ENCODE measurements around the gene CNKSR2.

DNA sequence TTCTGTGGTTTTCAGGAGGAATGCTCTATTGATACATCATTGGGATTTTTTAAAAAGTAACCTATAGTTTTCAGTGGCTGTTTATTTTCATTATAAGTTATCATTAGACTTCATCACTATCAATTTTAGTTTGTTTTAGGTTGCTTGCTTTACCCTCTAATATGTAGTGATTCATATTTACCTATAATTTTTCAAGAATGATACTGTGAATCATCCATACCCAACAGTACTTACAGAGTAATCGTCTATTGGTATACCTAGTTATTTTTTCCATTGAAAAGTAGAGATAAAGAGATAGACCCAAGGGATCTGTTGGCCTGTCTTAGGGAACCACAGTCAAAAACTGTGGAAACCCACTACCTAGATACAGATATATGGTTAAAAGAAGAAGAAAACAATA lies 200.6 kb downstream of the CNKSR2 start:
- TF ChIP-seq, protein P1, sequence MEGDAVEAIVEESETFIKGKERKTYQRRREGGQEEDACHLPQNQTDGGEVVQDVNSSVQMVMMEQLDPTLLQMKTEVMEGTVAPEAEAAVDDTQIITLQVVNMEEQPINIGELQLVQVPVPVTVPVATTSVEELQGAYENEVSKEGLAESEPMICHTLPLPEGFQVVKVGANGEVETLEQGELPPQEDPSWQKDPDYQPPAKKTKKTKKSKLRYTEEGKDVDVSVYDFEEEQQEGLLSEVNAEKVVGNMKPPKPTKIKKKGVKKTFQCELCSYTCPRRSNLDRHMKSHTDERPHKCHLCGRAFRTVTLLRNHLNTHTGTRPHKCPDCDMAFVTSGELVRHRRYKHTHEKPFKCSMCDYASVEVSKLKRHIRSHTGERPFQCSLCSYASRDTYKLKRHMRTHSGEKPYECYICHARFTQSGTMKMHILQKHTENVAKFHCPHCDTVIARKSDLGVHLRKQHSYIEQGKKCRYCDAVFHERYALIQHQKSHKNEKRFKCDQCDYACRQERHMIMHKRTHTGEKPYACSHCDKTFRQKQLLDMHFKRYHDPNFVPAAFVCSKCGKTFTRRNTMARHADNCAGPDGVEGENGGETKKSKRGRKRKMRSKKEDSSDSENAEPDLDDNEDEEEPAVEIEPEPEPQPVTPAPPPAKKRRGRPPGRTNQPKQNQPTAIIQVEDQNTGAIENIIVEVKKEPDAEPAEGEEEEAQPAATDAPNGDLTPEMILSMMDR (conservative IDR thresholded peaks at IDR 0.05): no peak
- TF ChIP-seq EZH2 (IDR thresholded peaks at IDR 0.05; ENCODE audit: low read depth): no peak
